Stimulated activated CD8-positive, alpha-beta memory T cell treated with anti-CD3 and anti-CD28 coated beads, Interleukin-4, amount 100 ng/mL, for 24 hours (primary cell): ENCODE results near the gene GPR84.
A peak's percentile ranks its signal among the peaks of the same experiment; 100 is the strongest.

Source experiments
- DNase-seq: peaks from one replicate; pipeline ENCODE4 v3.0.0-alpha.2; 2020; ENCODE audit warnings: low read depth

Gene GPR84

GRCh38 chr12:54364413-54364812, at the start of gene GPR84:
TSS of gene GPR84 (minus strand) at chr12:54364486. CDS start at chr12:54363851, 635 bp downstream.
- no peak for DNase-seq

- peak; percentile 50 for DNase-seq
Measured at GRCh38 chr12:54413284-54414190, 49.3 kb upstream of the GPR84 start.

- no peak for DNase-seq
Measured at GRCh38 chr12:54412786-54413185, 48.5 kb upstream of the GPR84 start.

- no peak for DNase-seq
Measured at GRCh38 chr12:54412348-54412747, 48.1 kb upstream of the GPR84 start.

- no peak for DNase-seq
Measured at GRCh38 chr12:54411391-54412241, 47.3 kb upstream of the GPR84 start.

GRCh38 chr12:54409267-54409666, 45.0 kb upstream of the GPR84 start:
- DNase-seq: no peak

- no peak for DNase-seq
Measured at GRCh38 chr12:54407183-54407905, 43.1 kb upstream of the GPR84 start.

- no peak for DNase-seq
Measured at GRCh38 chr12:54405573-54405972, 41.3 kb upstream of the GPR84 start.

- no peak for DNase-seq
Measured at GRCh38 chr12:54405106-54405505, 40.8 kb upstream of the GPR84 start.

GRCh38 chr12:54404061-54405004, 40.0 kb upstream of the GPR84 start:
- DNase-seq: no peak

GRCh38 chr12:54401119-54401518, 36.8 kb upstream of the GPR84 start:
- no peak for DNase-seq

- peak; percentile 74 for DNase-seq
Measured at GRCh38 chr12:54398995-54399793, 34.9 kb upstream of the GPR84 start.

- no peak for DNase-seq
Measured at GRCh38 chr12:54398218-54398617, 33.9 kb upstream of the GPR84 start.

GRCh38 chr12:54397157-54397556, 32.9 kb upstream of the GPR84 start:
- DNase-seq: no peak

GRCh38 chr12:54395545-54395944, 31.3 kb upstream of the GPR84 start:
- DNase-seq: no peak

GRCh38 chr12:54394986-54395385, 30.7 kb upstream of the GPR84 start:
- DNase-seq: no peak

- no peak for DNase-seq
Measured at GRCh38 chr12:54394281-54394719, 30.0 kb upstream of the GPR84 start.

- no peak for DNase-seq
Measured at GRCh38 chr12:54393743-54394142, 29.5 kb upstream of the GPR84 start.

- DNase-seq: no peak
Measured at GRCh38 chr12:54393207-54393609, 28.9 kb upstream of the GPR84 start.
